Uterus (tissue), 4 donors: ENCODE results near the gene ZNF446. TPM values are rescaled to one million over a fixed set of nuclear protein-coding genes. Genes with fewer than 3 reads are reported as not detected.

Experiments
- DNase-seq, 2 donors: peaks; one replicate each; pipeline ENCODE4 v3.0.0-alpha.2; 2019 to 2020
- H3K27ac ChIP-seq, 2 donors: fragments of 200-600 bp; sonication (generic); 1 replicate in 1 of 2; 2 replicates in 1 of 2; pipeline ENCODE4 v1.5.1; 2016 to 2018
- H3K27me3 ChIP-seq, 2 donors: fragments of 200-600 bp; sonication (generic); one replicate each; pipeline ENCODE4 v1.5.1; 2018 to 2019; ENCODE audit warnings: control low read depth in 1 of 2
- H3K36me3 ChIP-seq, 2 donors: fragments of 200-600 bp; sonication (generic); one replicate each; pipeline ENCODE4 v1.5.1; 2019; ENCODE audit warnings: control low read depth in 1 of 2
- H3K4me1 ChIP-seq, 2 donors: fragments of 200-600 bp; sonication (generic); one replicate each; pipeline ENCODE4 v1.5.1; 2018 to 2019; ENCODE audit warnings: control low read depth in 1 of 2
- H3K4me3 ChIP-seq, 2 donors: fragments of 200-600 bp; sonication (generic); 1 replicate in 1 of 2; 2 replicates in 1 of 2; pipeline ENCODE4 v1.5.1; 2018 to 2019; ENCODE audit warnings: mild to moderate bottlenecking in 1 of 2
- H3K9me3 ChIP-seq, 2 donors: fragments of 200-600 bp; sonication (generic); one replicate each; pipeline ENCODE4 v1.5.1; 2019; ENCODE audit warnings: control low read depth in 1 of 2
- POLR2A ChIP-seq, 2 donors: fragments of 450-650 bp; IDR thresholded peaks; one replicate each; pipeline ENCODE4 v1.6.1; 2016; ENCODE audit warnings: antibody characterized with exemption in 2 of 2, mild to moderate bottlenecking in 1 of 2, moderate library complexity in 1 of 2
- intact Hi-C: fragments of 100-400 bp; cut with DNase I; formaldehyde crosslinking; loops from one replicate; pipeline ENCODE4 v1.15.1; 2023; ENCODE audit warnings: low total_unique reads
- total RNA-seq, 4 donors: library from RNA; depleted of rRNA in 3 of 4; stranded (reverse); fragments of >200 nt in 3 of 4; gene quantifications; one replicate each; pipeline versions ENCODE4 v1.1.0 to v1.2.4, GENCODE V29; 2014 to 2023
- TF ChIP-seq, protein P1 (sequence below), 4 experiments: fragments of 200-600 bp in 2 of 4; fragments of 450-650 bp in 2 of 4; sonication (generic) in 2 of 4; IDR thresholded peaks; one replicate each; pipeline ENCODE4 v1.5.1; 2016 to 2019; ENCODE audit warnings: antibody characterized with exemption in 4 of 4, mild to moderate bottlenecking in 2 of 4, moderate library complexity in 1 of 4
- donor health status: DM: yes; HTN: yes; CAD: no.

The ZNF446 gene
- total RNA-seq, 4 donors from 2014 or later, result 1.8 to 18.7 (median 11.4) TPM

DNA sequence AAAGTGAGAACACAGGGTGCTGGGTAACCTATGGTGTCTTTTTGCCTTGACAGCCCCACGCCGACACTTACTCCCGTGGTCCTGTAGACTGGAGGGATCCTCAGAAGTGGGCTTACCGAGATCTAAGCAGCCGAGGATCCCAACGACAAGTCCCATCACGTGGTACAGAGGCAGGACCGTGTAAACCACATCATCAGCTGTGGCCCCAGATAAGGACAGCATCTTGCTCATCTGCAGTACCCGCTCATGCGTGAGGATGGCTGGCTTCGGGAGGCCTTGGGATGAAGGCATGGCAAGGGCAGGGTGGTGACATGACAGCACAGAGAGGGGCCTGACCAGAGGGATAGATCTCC lies 33.6 kb downstream of the ZNF446 start:
- no peak for DNase-seq
- no peak overlapping the region for H3K27ac ChIP-seq
- no peaks in the 10 kb centered on the region for H3K4me1 ChIP-seq
- H3K27me3 ChIP-seq, result no peaks in the 10 kb centered on the region
- no peak for TF ChIP-seq POLR2A (IDR thresholded peaks at IDR 0.05)
- TF ChIP-seq, protein P1, sequence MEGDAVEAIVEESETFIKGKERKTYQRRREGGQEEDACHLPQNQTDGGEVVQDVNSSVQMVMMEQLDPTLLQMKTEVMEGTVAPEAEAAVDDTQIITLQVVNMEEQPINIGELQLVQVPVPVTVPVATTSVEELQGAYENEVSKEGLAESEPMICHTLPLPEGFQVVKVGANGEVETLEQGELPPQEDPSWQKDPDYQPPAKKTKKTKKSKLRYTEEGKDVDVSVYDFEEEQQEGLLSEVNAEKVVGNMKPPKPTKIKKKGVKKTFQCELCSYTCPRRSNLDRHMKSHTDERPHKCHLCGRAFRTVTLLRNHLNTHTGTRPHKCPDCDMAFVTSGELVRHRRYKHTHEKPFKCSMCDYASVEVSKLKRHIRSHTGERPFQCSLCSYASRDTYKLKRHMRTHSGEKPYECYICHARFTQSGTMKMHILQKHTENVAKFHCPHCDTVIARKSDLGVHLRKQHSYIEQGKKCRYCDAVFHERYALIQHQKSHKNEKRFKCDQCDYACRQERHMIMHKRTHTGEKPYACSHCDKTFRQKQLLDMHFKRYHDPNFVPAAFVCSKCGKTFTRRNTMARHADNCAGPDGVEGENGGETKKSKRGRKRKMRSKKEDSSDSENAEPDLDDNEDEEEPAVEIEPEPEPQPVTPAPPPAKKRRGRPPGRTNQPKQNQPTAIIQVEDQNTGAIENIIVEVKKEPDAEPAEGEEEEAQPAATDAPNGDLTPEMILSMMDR (IDR thresholded peaks at IDR 0.05), result no peak
- no peaks in the 10 kb centered on the region for H3K9me3 ChIP-seq
- H3K36me3 ChIP-seq, result no peaks in the 10 kb centered on the region
- H3K4me3 ChIP-seq, result no peak overlapping the region
- intact Hi-C loops, result no loop called here

- no peaks in the 10 kb centered on the region for H3K4me1 ChIP-seq
- DNase-seq, result no peak
- TF ChIP-seq, protein P1 (IDR thresholded peaks at IDR 0.05), result no peak
- TF ChIP-seq POLR2A (IDR thresholded peaks at IDR 0.05), result no peak
- intact Hi-C loops, result no loop called here
- no peak overlapping the region for H3K4me3 ChIP-seq
- no peaks in the 10 kb centered on the region for H3K36me3 ChIP-seq
- H3K27me3 ChIP-seq, result no peaks in the 10 kb centered on the region
- H3K27ac ChIP-seq, result no peak overlapping the region
- no peaks in the 10 kb centered on the region for H3K9me3 ChIP-seq
Observed at GRCh38 chr19:58510084-58510862, 34.1 kb downstream of the ZNF446 start.

DNA sequence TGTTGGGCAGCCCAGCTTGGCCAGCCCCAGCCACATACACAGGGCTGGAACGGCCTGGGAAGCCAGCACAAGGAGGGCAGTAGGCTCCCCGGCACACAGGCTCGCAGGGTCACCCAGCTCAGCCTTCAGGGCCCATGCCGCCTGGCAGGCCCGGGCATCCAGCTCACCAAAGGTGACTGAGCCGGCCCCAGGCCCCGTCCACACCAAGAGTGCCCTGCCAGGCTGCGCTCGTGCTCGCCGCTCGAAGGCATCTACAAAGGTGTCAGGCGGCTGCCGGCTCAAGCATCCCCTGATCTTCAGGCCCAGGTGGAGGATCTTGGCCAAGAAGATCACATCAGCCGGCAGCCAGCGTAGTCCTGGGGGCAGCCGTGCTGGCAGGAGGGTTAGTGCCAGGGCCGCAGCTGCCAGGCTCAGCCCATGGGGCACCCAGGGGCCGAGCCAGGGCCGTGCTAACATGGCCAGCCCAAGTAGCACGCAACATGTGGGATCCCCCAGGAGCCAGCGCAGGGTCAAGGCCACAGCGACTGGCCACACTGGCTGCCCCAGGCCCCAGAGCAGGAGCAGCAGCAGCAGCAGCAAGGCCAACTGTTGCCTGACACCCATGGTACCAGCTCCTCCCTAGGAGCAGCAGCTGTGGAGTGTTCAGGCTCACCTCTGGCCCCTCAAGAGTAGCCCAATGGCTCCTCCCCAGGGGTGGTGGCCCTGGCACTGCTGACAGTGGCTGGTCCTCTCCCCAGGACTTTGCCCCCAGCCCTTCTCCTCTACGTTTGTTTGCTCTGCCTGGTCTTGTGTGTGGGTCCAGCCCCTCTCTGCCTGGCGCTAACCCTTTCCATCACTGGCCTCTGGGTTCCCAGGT lies 35.4 kb downstream of the ZNF446 start, which contains the start of gene SLC27A5:
TSS of gene SLC27A5 (minus strand) at position 640 of the 856 bp plus-strand sequence. CDS start at position 603, 37 bp downstream.
- Histone ChIP-seq H3K27ac (no peak within 1 kb of the TSS), H3K27me3 (no peaks in the 10 kb centered on the region)

GRCh38 chr19:58513213-58513693 lies 37.1 kb downstream of the ZNF446 start:
- no peak for TF ChIP-seq POLR2A (IDR thresholded peaks at IDR 0.05)
- TF ChIP-seq, protein P1 (IDR thresholded peaks at IDR 0.05), result no peak
- DNase-seq, result no peak
- H3K9me3 ChIP-seq, result no peaks in the 10 kb centered on the region
- H3K27me3 ChIP-seq, result no peaks in the 10 kb centered on the region
- peaks cover 0 to 5% of the 10 kb centered on the region in 2 donors for H3K4me1 ChIP-seq
- H3K36me3 ChIP-seq, result no peaks in the 10 kb centered on the region
- intact Hi-C loops, result no loop called here
- no peak overlapping the region for H3K4me3 ChIP-seq
- peak overlapping the region; percentile 26 to 62 for H3K27ac ChIP-seq

More for the DNA sequence above, 35.4 kb downstream of the ZNF446 start, which contains the start of gene SLC27A5:
- H3K4me3 ChIP-seq, result no peak within 1 kb of the TSS
- no peaks in the 10 kb centered on the region for H3K36me3 ChIP-seq
- H3K9me3 ChIP-seq, result no peaks in the 10 kb centered on the region
- no peaks in the 10 kb centered on the region for H3K4me1 ChIP-seq
- DNase-seq, result no peak
- TF ChIP-seq POLR2A (IDR thresholded peaks at IDR 0.05), result no peak
- TF ChIP-seq, protein P1 (IDR thresholded peaks at IDR 0.05), result no peak
- intact Hi-C loops, result no loop called here
